ENCODE measurements around the gene WHRN.

- TF ChIP-seq POLR2A (IDR thresholded peaks at IDR 0.05): no peak
- TF ChIP-seq, protein P1, sequence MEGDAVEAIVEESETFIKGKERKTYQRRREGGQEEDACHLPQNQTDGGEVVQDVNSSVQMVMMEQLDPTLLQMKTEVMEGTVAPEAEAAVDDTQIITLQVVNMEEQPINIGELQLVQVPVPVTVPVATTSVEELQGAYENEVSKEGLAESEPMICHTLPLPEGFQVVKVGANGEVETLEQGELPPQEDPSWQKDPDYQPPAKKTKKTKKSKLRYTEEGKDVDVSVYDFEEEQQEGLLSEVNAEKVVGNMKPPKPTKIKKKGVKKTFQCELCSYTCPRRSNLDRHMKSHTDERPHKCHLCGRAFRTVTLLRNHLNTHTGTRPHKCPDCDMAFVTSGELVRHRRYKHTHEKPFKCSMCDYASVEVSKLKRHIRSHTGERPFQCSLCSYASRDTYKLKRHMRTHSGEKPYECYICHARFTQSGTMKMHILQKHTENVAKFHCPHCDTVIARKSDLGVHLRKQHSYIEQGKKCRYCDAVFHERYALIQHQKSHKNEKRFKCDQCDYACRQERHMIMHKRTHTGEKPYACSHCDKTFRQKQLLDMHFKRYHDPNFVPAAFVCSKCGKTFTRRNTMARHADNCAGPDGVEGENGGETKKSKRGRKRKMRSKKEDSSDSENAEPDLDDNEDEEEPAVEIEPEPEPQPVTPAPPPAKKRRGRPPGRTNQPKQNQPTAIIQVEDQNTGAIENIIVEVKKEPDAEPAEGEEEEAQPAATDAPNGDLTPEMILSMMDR (IDR thresholded peaks at IDR 0.05): no peak
These were observed 41.6 kb upstream of the WHRN start for GRCh38 chr9:114546851-114547250.

Data from transverse colon (tissue), 3 donors.